ENCODE results near the gene DENND4B.

DNA sequence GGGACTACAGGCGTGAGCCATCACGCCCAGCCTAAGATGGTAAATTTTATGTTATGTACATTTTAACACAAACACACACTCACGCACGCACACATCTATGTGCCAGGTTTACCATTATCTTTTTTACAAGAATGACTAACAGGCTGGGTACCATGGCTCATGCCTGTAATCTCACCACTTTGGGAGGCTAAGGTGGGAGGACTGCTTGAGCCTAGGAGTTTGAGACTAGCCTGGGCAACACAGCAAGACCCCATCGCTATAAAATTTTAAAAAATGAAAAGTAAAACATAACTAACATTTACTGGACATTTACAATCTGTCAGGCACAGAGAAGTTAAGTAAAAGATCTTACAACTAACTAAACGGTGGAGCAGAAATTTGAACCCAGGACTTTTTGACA, 38.4 kb downstream of the DENND4B start:
- TF ChIP-seq ETV6 (IDR thresholded peaks at IDR 0.05; ENCODE audit: borderline replicate concordance in 1 of 2, low read depth in 2 of 2, low read length in 1 of 2) (no peak), ETV6 (CRISPR knock-in tag; IDR thresholded peaks at IDR 0.05; ENCODE audit: borderline replicate concordance) (no peak), CHCHD3 (CRISPR knock-in tag; IDR thresholded peaks at IDR 0.05) (no peak), POLR2AphosphoS5 (IDR thresholded peaks at IDR 0.05; ENCODE audit: control insufficient read depth, insufficient read depth, low read depth, low read length) (no peak), POLR2A (conservative IDR thresholded peaks at IDR 0.05) (no peak), CREB1 (IDR thresholded peaks at IDR 0.05) (no peak), CREB1 (CRISPR knock-in tag; IDR thresholded peaks at IDR 0.05) (no peak), NR4A1 (CRISPR knock-in tag; IDR thresholded peaks at IDR 0.05) (no peak), NR4A1 (tag; IDR thresholded peaks at IDR 0.05) (no peak), ZNF232 (CRISPR knock-in tag; IDR thresholded peaks at IDR 0.05) (no peak), MAZ (CRISPR knock-in tag; conservative IDR thresholded peaks at IDR 0.05 in 1 of 2, IDR thresholded peaks at IDR 0.05 in 1 of 2) (no peak), HDAC2 (IDR thresholded peaks at IDR 0.05) (no peak), CBX1 (IDR thresholded peaks at IDR 0.05; ENCODE audit: low read depth) (no peak)
- TF ChIP-seq, protein P1, sequence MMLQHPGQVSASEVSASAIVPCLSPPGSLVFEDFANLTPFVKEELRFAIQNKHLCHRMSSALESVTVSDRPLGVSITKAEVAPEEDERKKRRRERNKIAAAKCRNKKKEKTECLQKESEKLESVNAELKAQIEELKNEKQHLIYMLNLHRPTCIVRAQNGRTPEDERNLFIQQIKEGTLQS (IDR thresholded peaks at IDR 0.05): no peak
- TF ChIP-seq, protein P1 (CRISPR knock-in tag; conservative IDR thresholded peaks at IDR 0.05): no peak
- TF ChIP-seq, protein P2, sequence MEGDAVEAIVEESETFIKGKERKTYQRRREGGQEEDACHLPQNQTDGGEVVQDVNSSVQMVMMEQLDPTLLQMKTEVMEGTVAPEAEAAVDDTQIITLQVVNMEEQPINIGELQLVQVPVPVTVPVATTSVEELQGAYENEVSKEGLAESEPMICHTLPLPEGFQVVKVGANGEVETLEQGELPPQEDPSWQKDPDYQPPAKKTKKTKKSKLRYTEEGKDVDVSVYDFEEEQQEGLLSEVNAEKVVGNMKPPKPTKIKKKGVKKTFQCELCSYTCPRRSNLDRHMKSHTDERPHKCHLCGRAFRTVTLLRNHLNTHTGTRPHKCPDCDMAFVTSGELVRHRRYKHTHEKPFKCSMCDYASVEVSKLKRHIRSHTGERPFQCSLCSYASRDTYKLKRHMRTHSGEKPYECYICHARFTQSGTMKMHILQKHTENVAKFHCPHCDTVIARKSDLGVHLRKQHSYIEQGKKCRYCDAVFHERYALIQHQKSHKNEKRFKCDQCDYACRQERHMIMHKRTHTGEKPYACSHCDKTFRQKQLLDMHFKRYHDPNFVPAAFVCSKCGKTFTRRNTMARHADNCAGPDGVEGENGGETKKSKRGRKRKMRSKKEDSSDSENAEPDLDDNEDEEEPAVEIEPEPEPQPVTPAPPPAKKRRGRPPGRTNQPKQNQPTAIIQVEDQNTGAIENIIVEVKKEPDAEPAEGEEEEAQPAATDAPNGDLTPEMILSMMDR (IDR thresholded peaks at IDR 0.05 in 2 of 3, conservative IDR thresholded peaks at IDR 0.05 in 1 of 3; ENCODE audit: insufficient read depth in 2 of 3, low read depth in 1 of 3, low read length in 3 of 3): no peak
- TF ChIP-seq, protein P3, sequence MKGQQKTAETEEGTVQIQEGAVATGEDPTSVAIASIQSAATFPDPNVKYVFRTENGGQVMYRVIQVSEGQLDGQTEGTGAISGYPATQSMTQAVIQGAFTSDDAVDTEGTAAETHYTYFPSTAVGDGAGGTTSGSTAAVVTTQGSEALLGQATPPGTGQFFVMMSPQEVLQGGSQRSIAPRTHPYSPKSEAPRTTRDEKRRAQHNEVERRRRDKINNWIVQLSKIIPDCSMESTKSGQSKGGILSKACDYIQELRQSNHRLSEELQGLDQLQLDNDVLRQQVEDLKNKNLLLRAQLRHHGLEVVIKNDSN (CRISPR knock-in tag; IDR thresholded peaks at IDR 0.05): no peak

Data from K562 (cell line).